OCI-LY7 (cell line): ENCODE data around the gene CAT. TPM values are rescaled to one million over a fixed set of nuclear protein-coding genes. Genes with fewer than 3 reads are reported as not detected.

ENCODE experiments used
- BruUV-seq: library from RNA; stranded (reverse); fragments of 400-500 nt; replicated peaks from 2 replicates; lab custom pipeline; 2021; lab: Mats Ljungman, UMichigan
- CTCF ChIA-PET: fragments of 300-600 bp; sonication (Branson Sonifier 250); formaldehyde crosslinking; loops from one replicate; lab custom pipeline; 2022; ENCODE audit warnings: antibody characterized with exemption; ENCODE audit not compliant: unreplicated experiment; lab: Charles Lee
- POLR2A ChIA-PET: fragments of 300-600 bp; sonication (Branson Sonifier 250); formaldehyde crosslinking; loops from one replicate; lab custom pipeline; 2022; ENCODE audit warnings: antibody characterized with exemption; lab: Charles Lee
- DNase-seq: peaks from one replicate; pipeline ENCODE4 v3.0.0-alpha.2; 2015; ENCODE audit warnings: low spot score
- H2AFZ ChIP-seq: fragments of 200-600 bp; sonication (generic), shearing (Covaris generic); 2 replicates; pipeline ENCODE4 v1.6.1; 2014; ENCODE audit warnings: mild to moderate bottlenecking, antibody characterized with exemption, low read length, moderate library complexity
- H3K27ac ChIP-seq: fragments of 200-600 bp; sonication (generic); 2 replicates; pipeline ENCODE4 v1.5.1; 2014; ENCODE audit warnings: mixed run types, low read depth, mild to moderate bottlenecking, moderate library complexity, low read length, inconsistent platforms; ENCODE audit not compliant: poor library complexity, severe bottlenecking
- H3K36me3 ChIP-seq: fragments of 200-600 bp; sonication (generic); 2 replicates; pipeline ENCODE4 v1.6.1; 2014; ENCODE audit warnings: mild to moderate bottlenecking, antibody characterized with exemption, low read length, moderate library complexity, mixed read lengths; ENCODE audit not compliant: insufficient read depth
- H3K4me1 ChIP-seq: fragments of 200-600 bp; sonication (generic); 2 replicates; pipeline ENCODE4 v1.5.1; 2014; ENCODE audit warnings: mild to moderate bottlenecking, low read length; ENCODE audit not compliant: insufficient read depth, poor library complexity, severe bottlenecking
- H3K4me2 ChIP-seq: fragments of 200-600 bp; sonication (generic); 2 replicates; pipeline ENCODE4 v1.6.1; 2014; ENCODE audit warnings: mild to moderate bottlenecking, low read length
- H3K4me3 ChIP-seq: fragments of 200-600 bp; sonication (generic); 2 replicates; pipeline ENCODE4 v1.5.1; 2014; ENCODE audit warnings: mild to moderate bottlenecking, low read depth, low read length; ENCODE audit not compliant: poor library complexity, severe bottlenecking
- H3K79me2 ChIP-seq: fragments of 200-600 bp; sonication (generic); 2 replicates; pipeline ENCODE4 v1.6.1; 2016; ENCODE audit warnings: low read depth, mild to moderate bottlenecking, low read length, moderate library complexity, mixed read lengths; ENCODE audit not compliant: insufficient read depth
- H3K9me2 ChIP-seq: fragments of 200-600 bp; sonication (generic); 2 replicates; pipeline ENCODE4 v1.6.1; 2016; ENCODE audit warnings: mild to moderate bottlenecking, low read length, mixed read lengths; ENCODE audit not compliant: insufficient read depth
- H3K9me3 ChIP-seq: fragments of 200-600 bp; sonication (generic); 2 replicates; pipeline ENCODE4 v1.6.1; 2014; ENCODE audit warnings: mild to moderate bottlenecking, mixed run types, low read length, mixed read lengths
- H4K20me1 ChIP-seq: fragments of 200-600 bp; sonication (generic); 2 replicates; pipeline ENCODE4 v1.6.1; 2014; ENCODE audit warnings: mild to moderate bottlenecking, antibody characterized with exemption, low read length, moderate library complexity, mixed read lengths; ENCODE audit not compliant: insufficient read depth
- EZH2phosphoT487 ChIP-seq: fragments of 200-600 bp; sonication (generic); IDR thresholded peaks from 2 replicates; pipeline ENCODE4 v1.6.1; 2018; ENCODE audit warnings: low read depth, borderline replicate concordance, mild to moderate bottlenecking, mixed run types, antibody characterized with exemption, low read length, moderate library complexity, mixed read lengths
- intact Hi-C: fragments of 100-400 bp; cut with micrococcal nuclease; formaldehyde crosslinking; loops from one replicate; pipeline ENCODE4 v1.10.0; 2022; ENCODE audit not compliant: unreplicated experiment
- total RNA-seq, 2 experiments: library from RNA; depleted of rRNA in 1 of 2; stranded (reverse); fragments of >200 nt in 1 of 2; shearing (Covaris generic) in 1 of 2; gene quantifications; 2 replicates each; pipeline ENCODE4 v1.2.3, GENCODE V29; 2014 to 2022
- TF ChIP-seq, protein P1 (sequence below): fragments of 200-600 bp; sonication (generic); conservative IDR thresholded peaks from 2 replicates; pipeline ENCODE4 v1.5.1; 2014; ENCODE audit warnings: mild to moderate bottlenecking, antibody characterized with exemption, low read length, moderate library complexity, mixed read lengths

The CAT gene
- total RNA-seq, 2 experiments from 2014 or later: 46.6 to 47.8 TPM

DNA sequence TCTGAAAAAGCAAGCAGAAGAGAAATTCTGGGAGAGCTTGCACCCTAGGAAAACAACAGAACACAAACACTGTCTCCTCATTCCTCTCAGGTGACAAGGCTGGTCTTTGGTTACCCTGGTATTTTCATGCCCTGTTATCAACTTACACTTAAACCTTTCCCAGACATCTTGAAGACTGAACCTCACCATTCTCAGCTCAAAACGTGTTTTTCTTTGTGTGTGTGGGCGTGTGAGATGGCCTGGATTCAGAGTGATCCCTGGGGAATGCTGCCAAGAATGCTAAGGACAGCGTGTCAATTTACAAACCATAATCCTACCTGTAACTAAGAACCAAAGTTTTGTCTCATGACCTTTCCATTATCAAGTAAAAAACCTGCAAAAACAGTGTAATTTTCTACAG, 41.6 kb downstream of the CAT start:
- BruUV-seq: no TSS peak
- H3K4me3 ChIP-seq: no peak overlapping the region
- H3K79me2 ChIP-seq: no peaks in the 10 kb centered on the region
- no peak overlapping the region for H2AFZ ChIP-seq
- DNase-seq: no peak
- TF ChIP-seq EZH2phosphoT487: no peak
- TF ChIP-seq, protein P1, sequence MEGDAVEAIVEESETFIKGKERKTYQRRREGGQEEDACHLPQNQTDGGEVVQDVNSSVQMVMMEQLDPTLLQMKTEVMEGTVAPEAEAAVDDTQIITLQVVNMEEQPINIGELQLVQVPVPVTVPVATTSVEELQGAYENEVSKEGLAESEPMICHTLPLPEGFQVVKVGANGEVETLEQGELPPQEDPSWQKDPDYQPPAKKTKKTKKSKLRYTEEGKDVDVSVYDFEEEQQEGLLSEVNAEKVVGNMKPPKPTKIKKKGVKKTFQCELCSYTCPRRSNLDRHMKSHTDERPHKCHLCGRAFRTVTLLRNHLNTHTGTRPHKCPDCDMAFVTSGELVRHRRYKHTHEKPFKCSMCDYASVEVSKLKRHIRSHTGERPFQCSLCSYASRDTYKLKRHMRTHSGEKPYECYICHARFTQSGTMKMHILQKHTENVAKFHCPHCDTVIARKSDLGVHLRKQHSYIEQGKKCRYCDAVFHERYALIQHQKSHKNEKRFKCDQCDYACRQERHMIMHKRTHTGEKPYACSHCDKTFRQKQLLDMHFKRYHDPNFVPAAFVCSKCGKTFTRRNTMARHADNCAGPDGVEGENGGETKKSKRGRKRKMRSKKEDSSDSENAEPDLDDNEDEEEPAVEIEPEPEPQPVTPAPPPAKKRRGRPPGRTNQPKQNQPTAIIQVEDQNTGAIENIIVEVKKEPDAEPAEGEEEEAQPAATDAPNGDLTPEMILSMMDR: no peak
- no peak overlapping the region for H3K27ac ChIP-seq
- ChIA-PET CTCF (no interaction called here), POLR2A (no interaction called here)
- H3K9me2 ChIP-seq: no peaks in the 10 kb centered on the region
- no peaks in the 10 kb centered on the region for H3K9me3 ChIP-seq
- intact Hi-C loops: no loop called here
- no peak overlapping the region for H3K4me2 ChIP-seq
- no peaks in the 10 kb centered on the region for H3K4me1 ChIP-seq
- no peaks in the 10 kb centered on the region for H3K36me3 ChIP-seq
- H4K20me1 ChIP-seq: no peaks in the 10 kb centered on the region

- CTCF ChIA-PET: no interaction called here
Observed at GRCh38 chr11:34481307-34481706, 42.6 kb downstream of the CAT start.

More at GRCh38 chr11:34481307-34481706, 42.6 kb downstream of the CAT start:
- BruUV-seq: no TSS peak
- no peak for TF ChIP-seq EZH2phosphoT487
- TF ChIP-seq, protein P1: no peak
- H3K4me2 ChIP-seq: no peak overlapping the region
- H3K36me3 ChIP-seq: no peaks in the 10 kb centered on the region
- H4K20me1 ChIP-seq: no peaks in the 10 kb centered on the region
- H3K9me3 ChIP-seq: no peaks in the 10 kb centered on the region
- no peak overlapping the region for H2AFZ ChIP-seq
- intact Hi-C loops: no loop called here
- H3K4me1 ChIP-seq: no peaks in the 10 kb centered on the region
- no peak overlapping the region for H3K4me3 ChIP-seq
- no peak for DNase-seq
- no peaks in the 10 kb centered on the region for H3K79me2 ChIP-seq
- H3K27ac ChIP-seq: no peak overlapping the region
- no peaks in the 10 kb centered on the region for H3K9me2 ChIP-seq
- POLR2A ChIA-PET: interaction anchor here (0.7 kb wide), 1 partner anchor 13 kb away, joined by 3 read pairs; no protein-coding TSS in a partner anchor
